ENCODE data around the gene SIRT2. TPM values are rescaled to one million over a fixed set of nuclear protein-coding genes. Genes with fewer than 3 reads are reported as not detected.

SIRT2 gene
- total RNA-seq, 4 donors from 2014 or later, result 90.4 to 100 (median 96.2) TPM

DNA sequence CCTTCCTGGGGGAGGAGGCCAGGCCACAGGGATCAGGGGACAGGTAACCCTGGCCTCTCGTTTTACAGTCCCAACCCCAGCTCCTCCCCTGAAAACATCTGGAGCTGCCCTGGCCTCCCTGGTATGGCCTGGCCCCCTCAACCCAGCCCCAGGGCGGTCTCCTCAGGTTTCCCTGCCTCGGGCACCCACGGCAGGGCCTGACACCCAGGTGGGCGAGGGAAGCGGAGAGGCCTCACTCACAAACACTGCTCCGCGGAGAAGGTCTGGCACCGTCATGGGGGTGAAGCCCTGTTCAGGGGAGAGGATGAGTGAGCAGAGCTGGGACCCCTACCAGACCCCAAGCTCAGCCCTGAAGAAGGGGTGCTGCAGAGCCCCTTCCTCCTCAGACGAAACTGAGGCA, 19.1 kb upstream of the SIRT2 start:
- TF ChIP-seq, protein P1, sequence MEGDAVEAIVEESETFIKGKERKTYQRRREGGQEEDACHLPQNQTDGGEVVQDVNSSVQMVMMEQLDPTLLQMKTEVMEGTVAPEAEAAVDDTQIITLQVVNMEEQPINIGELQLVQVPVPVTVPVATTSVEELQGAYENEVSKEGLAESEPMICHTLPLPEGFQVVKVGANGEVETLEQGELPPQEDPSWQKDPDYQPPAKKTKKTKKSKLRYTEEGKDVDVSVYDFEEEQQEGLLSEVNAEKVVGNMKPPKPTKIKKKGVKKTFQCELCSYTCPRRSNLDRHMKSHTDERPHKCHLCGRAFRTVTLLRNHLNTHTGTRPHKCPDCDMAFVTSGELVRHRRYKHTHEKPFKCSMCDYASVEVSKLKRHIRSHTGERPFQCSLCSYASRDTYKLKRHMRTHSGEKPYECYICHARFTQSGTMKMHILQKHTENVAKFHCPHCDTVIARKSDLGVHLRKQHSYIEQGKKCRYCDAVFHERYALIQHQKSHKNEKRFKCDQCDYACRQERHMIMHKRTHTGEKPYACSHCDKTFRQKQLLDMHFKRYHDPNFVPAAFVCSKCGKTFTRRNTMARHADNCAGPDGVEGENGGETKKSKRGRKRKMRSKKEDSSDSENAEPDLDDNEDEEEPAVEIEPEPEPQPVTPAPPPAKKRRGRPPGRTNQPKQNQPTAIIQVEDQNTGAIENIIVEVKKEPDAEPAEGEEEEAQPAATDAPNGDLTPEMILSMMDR (IDR thresholded peaks at IDR 0.05), result no peak
- Histone ChIP-seq H3K27ac (no peak overlapping the region), H3K4me1 (no peaks in the 10 kb centered on the region), H3K4me3 (no peak overlapping the region), H3K36me3 (peaks cover 18% of the 10 kb centered on the region), H3K9me3 (no peaks in the 10 kb centered on the region), H3K27me3 (no peaks in the 10 kb centered on the region)
- WGBS, result 91% methylated on average over 9 of the region's 10 CpGs
- DNase-seq (ENCODE audit: low spot score in 2 of 2), result no peak

DNA sequence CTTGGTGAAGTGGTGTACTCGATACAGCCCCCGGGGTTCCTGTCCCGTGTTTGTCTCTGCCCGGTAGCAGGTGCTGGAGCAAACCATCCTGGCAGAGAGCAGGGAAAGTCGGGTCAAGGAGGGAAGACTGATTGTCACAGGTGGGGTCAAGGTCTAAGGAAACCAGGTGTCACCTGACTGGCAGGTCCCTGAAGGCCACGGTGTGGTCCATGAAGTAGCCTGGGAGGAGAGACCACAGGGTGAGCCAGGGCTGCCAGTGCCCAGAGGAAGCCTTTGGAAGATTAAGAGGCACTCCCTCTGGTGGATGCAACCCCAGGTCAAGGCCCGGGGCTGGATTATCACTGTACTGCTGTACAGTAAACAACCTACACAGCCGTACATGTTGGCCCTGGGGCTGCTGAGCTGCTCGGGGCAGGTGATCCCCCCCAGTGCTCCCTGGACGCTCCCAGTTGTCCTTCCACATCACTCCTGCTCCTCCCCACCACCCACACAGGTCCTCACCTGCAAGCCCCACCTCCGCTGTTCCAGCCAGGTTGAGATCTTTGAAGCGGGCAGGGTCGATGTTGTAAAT, 18.6 kb upstream of the SIRT2 start:
- no peak for TF ChIP-seq POLR2AphosphoS5 (IDR thresholded peaks at IDR 0.05)
- no peak for TF ChIP-seq POLR2A (IDR thresholded peaks at IDR 0.05)
- TF ChIP-seq, protein P1 (IDR thresholded peaks at IDR 0.05), result no peak
- no peak for TF ChIP-seq EP300 (IDR thresholded peaks at IDR 0.05)
- Histone ChIP-seq H3K27me3 (no peaks in the 10 kb centered on the region), H3K9me3 (no peaks in the 10 kb centered on the region), H3K4me1 (no peaks in the 10 kb centered on the region), H3K27ac (no peak overlapping the region), H3K4me3 (no peak overlapping the region), H3K36me3 (peaks cover 18% of the 10 kb centered on the region)
- DNase-seq (ENCODE audit: low spot score in 2 of 2), result no peak
- WGBS, result 70% methylated on average over 11 of the region's 13 CpGs

DNA sequence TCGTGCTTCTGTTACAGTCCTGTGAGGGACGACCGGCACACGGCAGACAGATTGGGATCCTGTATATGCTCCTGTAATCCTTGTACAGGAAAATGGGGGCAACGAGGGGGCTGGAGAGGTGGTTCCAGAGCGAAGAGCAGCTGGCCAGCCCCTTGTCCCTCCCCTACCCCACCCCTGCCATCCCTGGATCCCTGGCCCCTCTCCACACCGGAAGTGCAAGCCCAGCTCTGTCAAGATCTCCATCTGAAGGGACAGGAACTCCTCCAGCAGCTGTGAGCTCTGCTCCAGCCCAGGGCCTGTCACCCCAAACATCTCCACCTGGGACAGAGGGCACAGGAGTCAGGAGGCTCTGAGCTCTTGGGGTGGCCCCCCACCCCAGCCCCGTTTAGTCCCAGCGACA, 18.1 kb upstream of the SIRT2 start:
- no peak overlapping the region for H3K4me3 ChIP-seq
- H3K36me3 ChIP-seq, result peaks cover 18% of the 10 kb centered on the region
- 74% methylated on average over 9 of the region's 9 CpGs for WGBS
- no peak for DNase-seq (ENCODE audit: low spot score in 2 of 2)
- no peaks in the 10 kb centered on the region for H3K9me3 ChIP-seq
- TF ChIP-seq POLR2A (IDR thresholded peaks at IDR 0.05), result no peak
- no peaks in the 10 kb centered on the region for H3K4me1 ChIP-seq
- H3K27ac ChIP-seq, result no peak overlapping the region
- no peaks in the 10 kb centered on the region for H3K27me3 ChIP-seq

DNA sequence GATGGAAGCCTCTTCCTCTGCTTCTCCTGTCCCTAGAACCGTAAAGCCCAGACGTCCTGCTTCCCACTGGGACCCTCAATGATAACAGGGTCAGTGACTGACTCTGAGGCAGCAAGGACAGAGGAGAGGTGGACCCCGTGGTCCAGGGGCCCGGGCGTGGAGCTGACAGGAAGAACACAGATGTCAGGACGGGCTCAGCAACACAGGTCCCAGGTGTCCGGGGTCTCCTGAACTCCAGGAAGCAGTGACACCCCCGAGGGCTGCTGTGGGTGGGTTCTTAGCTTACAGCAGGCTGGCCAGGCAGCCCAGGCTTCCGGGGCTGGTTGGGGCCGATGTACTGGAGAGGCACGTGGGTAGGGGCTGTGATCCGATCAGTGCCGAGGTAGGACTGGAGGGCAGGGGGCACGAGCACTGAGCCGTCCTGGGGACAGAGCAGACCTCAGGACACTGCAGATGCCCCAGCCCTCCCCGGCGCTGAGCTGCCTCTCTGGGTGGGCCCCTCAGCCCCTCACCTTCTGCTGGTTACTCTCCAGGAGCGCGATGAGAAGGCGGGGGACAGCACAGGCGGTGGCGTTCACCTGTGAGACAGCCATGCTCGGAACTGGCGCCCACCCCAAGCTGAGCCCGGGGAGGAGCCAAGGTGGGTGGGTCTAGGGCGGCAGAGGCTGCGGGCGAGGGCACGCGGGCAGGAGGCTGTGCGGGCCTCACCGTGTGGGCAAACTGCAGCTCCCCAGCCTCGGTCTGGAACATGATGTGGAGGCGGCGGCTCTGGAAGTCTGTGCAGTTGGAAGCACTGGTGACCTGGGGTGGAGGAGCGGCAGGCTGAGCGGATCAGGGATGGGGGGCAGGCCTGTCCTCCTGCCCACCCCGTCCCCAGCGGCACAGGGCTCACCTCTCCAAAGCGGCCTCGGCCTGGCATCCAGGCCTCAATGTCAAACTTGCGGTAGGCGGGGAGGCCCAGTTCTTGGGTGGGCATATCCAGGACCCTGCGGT, 16.2 kb upstream of the SIRT2 start:
- Histone ChIP-seq H3K36me3 (peaks cover 10% of the 10 kb centered on the region), H3K4me1 (no peaks in the 10 kb centered on the region), H3K4me3 (no peak overlapping the region), H3K27ac (no peak overlapping the region), H3K9me3 (no peaks in the 10 kb centered on the region), H3K27me3 (no peaks in the 10 kb centered on the region)
- 92% methylated on average over 22 of the region's 44 CpGs for WGBS
- TF ChIP-seq EP300 (IDR thresholded peaks at IDR 0.05) (no peak), POLR2A (IDR thresholded peaks at IDR 0.05) (no peak), POLR2AphosphoS5 (IDR thresholded peaks at IDR 0.05) (no peak)
- TF ChIP-seq, protein P1 (IDR thresholded peaks at IDR 0.05), result no peak
- no peak for DNase-seq (ENCODE audit: low spot score in 2 of 2)

DNA sequence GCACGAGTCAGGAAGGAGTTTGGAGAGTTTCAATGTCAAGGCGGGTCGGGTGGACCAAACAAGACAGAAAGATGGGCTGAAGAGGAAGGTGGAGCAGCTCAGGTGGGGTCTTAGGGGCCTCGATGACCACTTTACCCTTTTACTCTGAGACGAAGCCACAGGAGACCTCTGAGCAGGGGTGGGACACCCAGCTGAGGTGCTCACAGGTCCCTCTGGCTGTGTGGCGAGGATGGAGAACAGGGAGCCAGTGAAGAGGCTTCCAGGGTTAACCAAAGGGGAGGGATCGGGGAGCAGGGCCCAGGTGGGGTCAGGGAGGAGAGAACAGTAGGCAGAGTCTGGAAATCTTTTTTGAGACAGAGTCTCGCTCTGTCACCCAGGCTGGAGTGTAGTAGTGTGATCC, 14.5 kb upstream of the SIRT2 start:
- Histone ChIP-seq H3K36me3 (peaks cover 12% of the 10 kb centered on the region), H3K4me3 (no peak overlapping the region), H3K27ac (no peak overlapping the region), H3K27me3 (no peaks in the 10 kb centered on the region), H3K4me1 (no peaks in the 10 kb centered on the region), H3K9me3 (no peaks in the 10 kb centered on the region)
- WGBS, result 92% methylated on average over 8 of the region's 8 CpGs
- TF ChIP-seq POLR2AphosphoS5 (IDR thresholded peaks at IDR 0.05) (no peak), EP300 (IDR thresholded peaks at IDR 0.05) (no peak), POLR2A (IDR thresholded peaks at IDR 0.05) (no peak)
- TF ChIP-seq, protein P1 (IDR thresholded peaks at IDR 0.05), result no peak
- no peak for DNase-seq (ENCODE audit: low spot score in 2 of 2)
